IMR-90 (cell line): ENCODE measurements around the gene TGM6.

ENCODE experiments used
- POLR2A ChIP-seq: IDR thresholded peaks from 2 replicates; pipeline ENCODE4 v1.6.1; 2012; ENCODE audit warnings: mild to moderate bottlenecking, low read depth, low read length
- TF ChIP-seq, protein P1 (sequence below): conservative IDR thresholded peaks from 2 replicates; pipeline ENCODE4 v1.5.1; 2012; ENCODE audit warnings: mild to moderate bottlenecking, low read depth, low read length, improper control_type of control experiment
- TF ChIP-seq, protein P2 (sequence below): fragments of 150-350 bp; IDR thresholded peaks from 2 replicates; pipeline ENCODE4 v1.6.1; 2016; ENCODE audit warnings: low read depth, mild to moderate bottlenecking, low read length, moderate library complexity, borderline replicate concordance

DNA sequence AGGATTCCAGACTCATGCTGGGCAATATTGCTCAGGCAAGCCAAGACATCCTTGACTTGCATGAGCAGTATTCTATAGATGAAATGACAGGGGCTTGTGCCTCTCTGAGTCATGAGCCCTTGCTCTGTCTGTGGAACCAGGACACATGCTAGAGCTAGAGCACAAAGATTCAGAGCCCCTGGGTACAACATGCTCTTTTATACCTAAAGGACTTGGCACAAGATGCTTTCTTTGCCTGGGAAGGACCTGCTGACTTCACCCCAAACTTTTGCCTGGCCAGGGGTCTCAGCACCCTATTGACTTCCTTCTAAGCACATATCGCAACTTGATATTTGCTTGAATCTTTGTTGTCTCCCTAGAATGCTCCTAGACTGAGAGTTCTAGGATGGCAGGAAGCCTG is 27.4 kb downstream of the TGM6 start:
- TF ChIP-seq, protein P1, sequence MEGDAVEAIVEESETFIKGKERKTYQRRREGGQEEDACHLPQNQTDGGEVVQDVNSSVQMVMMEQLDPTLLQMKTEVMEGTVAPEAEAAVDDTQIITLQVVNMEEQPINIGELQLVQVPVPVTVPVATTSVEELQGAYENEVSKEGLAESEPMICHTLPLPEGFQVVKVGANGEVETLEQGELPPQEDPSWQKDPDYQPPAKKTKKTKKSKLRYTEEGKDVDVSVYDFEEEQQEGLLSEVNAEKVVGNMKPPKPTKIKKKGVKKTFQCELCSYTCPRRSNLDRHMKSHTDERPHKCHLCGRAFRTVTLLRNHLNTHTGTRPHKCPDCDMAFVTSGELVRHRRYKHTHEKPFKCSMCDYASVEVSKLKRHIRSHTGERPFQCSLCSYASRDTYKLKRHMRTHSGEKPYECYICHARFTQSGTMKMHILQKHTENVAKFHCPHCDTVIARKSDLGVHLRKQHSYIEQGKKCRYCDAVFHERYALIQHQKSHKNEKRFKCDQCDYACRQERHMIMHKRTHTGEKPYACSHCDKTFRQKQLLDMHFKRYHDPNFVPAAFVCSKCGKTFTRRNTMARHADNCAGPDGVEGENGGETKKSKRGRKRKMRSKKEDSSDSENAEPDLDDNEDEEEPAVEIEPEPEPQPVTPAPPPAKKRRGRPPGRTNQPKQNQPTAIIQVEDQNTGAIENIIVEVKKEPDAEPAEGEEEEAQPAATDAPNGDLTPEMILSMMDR, result no peak
- no peak for TF ChIP-seq POLR2A
- TF ChIP-seq, protein P2, sequence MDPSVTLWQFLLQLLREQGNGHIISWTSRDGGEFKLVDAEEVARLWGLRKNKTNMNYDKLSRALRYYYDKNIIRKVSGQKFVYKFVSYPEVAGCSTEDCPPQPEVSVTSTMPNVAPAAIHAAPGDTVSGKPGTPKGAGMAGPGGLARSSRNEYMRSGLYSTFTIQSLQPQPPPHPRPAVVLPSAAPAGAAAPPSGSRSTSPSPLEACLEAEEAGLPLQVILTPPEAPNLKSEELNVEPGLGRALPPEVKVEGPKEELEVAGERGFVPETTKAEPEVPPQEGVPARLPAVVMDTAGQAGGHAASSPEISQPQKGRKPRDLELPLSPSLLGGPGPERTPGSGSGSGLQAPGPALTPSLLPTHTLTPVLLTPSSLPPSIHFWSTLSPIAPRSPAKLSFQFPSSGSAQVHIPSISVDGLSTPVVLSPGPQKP, result no peak
